ENCODE results near the gene GNG12. TPM values are rescaled to one million over a fixed set of nuclear protein-coding genes. Genes with fewer than 3 reads are reported as not detected.
A peak's percentile ranks its signal among the peaks of the same experiment; 100 is the strongest.

The GNG12 gene
- total RNA-seq, 1 donor: 201 TPM

- no peak overlapping the region for H3K4me3 ChIP-seq (ENCODE audit: low read depth, low read length)
- TF ChIP-seq, protein P1, sequence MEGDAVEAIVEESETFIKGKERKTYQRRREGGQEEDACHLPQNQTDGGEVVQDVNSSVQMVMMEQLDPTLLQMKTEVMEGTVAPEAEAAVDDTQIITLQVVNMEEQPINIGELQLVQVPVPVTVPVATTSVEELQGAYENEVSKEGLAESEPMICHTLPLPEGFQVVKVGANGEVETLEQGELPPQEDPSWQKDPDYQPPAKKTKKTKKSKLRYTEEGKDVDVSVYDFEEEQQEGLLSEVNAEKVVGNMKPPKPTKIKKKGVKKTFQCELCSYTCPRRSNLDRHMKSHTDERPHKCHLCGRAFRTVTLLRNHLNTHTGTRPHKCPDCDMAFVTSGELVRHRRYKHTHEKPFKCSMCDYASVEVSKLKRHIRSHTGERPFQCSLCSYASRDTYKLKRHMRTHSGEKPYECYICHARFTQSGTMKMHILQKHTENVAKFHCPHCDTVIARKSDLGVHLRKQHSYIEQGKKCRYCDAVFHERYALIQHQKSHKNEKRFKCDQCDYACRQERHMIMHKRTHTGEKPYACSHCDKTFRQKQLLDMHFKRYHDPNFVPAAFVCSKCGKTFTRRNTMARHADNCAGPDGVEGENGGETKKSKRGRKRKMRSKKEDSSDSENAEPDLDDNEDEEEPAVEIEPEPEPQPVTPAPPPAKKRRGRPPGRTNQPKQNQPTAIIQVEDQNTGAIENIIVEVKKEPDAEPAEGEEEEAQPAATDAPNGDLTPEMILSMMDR (IDR thresholded peaks at IDR 0.05; ENCODE audit: insufficient read depth, low read depth, low read length): no peak
- DNase-seq (ENCODE audit: low read depth): no peak
Measured at GRCh38 chr1:67690411-67690810, 142.9 kb downstream of the GNG12 start.

DNA sequence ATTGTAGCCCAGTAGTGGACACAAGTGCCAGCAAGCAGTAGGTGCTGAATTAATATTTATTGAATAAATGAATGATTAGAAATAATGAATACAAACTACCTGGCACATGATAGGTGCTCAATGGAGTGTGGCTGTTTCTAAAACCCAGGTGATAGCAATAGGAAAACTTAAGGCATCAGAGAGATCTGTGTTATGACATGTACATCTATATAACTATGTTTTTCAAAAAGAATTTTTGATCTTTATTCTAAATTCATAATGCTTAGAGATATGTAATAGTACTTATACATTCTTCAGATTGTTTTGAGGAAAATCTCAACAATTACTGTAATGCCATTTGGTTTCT is 143.3 kb downstream of the GNG12 start:
- TF ChIP-seq, protein P1 (IDR thresholded peaks at IDR 0.05; ENCODE audit: insufficient read depth, low read depth, low read length): no peak
- no peak for DNase-seq (ENCODE audit: low read depth)
- H3K4me3 ChIP-seq (ENCODE audit: low read depth, low read length): no peak overlapping the region

DNA sequence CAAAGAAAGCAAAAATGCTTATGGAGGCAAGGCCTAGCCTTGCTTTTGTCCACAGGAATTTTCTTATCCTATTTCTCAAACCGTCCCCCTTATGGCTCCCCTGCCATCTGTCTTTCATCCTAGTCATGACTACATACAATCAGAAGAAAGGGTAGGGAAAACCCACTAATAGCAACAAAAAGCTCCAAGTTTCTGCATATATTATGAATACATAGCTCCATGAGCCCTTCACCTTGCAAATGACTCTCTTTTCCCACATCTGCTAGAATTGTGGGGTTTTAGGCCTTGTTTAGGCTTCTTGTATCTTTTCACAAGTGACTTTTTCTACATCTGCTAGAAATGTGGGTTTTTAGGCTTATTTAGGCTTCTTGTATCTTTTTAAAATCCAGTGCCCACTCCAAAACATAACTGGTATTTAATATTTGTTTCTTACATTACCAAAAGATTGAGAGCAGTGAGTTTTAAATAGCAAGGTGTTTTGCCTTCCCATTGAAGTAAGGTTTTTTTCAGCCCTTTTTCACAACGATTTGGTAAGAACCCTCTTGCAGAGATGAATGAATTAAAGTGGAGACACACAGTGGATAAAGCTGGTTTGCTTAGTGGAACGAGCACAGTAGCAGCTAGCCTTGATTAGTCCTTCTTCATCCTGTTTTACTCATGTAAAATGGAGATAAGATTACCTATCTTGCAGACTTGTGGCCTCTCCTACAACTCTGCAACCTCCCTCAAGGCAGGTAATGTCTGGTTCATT is 143.8 kb downstream of the GNG12 start:
- H3K4me3 ChIP-seq (ENCODE audit: low read depth, low read length): no peak overlapping the region
- DNase-seq (ENCODE audit: low read depth): no peak
- TF ChIP-seq, protein P1 (IDR thresholded peaks at IDR 0.05; ENCODE audit: insufficient read depth, low read depth, low read length): no peak

DNA sequence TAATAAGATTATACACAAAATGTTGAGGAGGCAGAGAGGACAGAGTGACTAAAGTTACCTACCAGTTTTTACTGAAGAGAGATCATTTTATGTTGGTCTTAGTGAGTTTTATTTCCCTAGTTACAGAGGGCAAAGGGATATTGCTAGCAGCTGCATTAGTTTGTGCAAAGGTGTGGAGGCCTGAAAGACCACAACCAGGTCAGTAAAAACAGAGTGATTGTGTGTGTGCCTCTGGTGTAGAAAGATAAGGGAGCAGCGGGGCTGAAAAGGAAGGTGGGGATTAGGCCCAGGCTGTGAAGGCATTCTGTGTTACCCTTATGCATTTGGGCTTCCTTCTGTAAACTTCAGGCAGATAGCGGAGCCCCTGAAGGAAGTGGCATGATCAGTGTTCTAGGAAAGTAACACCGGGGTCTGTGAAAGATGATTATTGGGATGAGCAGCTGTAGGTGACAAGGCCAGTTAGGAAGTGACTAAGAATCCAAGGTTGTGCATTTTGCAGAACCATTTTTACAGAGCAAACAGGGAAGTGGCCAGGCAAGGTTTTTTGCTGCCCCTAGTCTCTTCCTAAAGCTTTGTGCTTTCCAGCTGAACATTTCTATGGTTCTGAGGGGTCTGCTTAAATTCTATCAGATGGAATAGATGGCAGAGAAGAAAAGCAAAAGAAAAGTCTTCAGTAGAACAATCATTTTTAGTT is 144.6 kb downstream of the GNG12 start:
- H3K4me3 ChIP-seq (ENCODE audit: low read depth, low read length): no peak overlapping the region
- no peak for DNase-seq (ENCODE audit: low read depth)
- TF ChIP-seq, protein P1 (IDR thresholded peaks at IDR 0.05; ENCODE audit: insufficient read depth, low read depth, low read length): no peak

GRCh38 chr1:67687649-67688048 is 145.6 kb downstream of the GNG12 start:
- DNase-seq (ENCODE audit: low read depth): peak; percentile 70
- TF ChIP-seq, protein P1 (IDR thresholded peaks at IDR 0.05; ENCODE audit: insufficient read depth, low read depth, low read length): no peak
- peak overlapping the region; percentile 89 for H3K4me3 ChIP-seq (ENCODE audit: low read depth, low read length)

- TF ChIP-seq, protein P1 (IDR thresholded peaks at IDR 0.05; ENCODE audit: insufficient read depth, low read depth, low read length): no peak
- DNase-seq (ENCODE audit: low read depth): no peak
- peak overlapping the region; percentile 89 for H3K4me3 ChIP-seq (ENCODE audit: low read depth, low read length)
Measured at GRCh38 chr1:67687198-67687545, 146.1 kb downstream of the GNG12 start.

Data from fibroblast of villous mesenchyme (primary cell).